ENCODE data around the gene ELFN1. TPM values are rescaled to one million over a fixed set of nuclear protein-coding genes. Genes with fewer than 3 reads are reported as not detected.

The ELFN1 gene
- total and polyA plus RNA-seq, 9 of the 15 experiments (the other 6 are each of a cell fraction or from before 2014, with no cell fraction given): 0.04 to 0.64 (median 0.18) TPM; not detected in 2

GRCh38 chr7:1674161-1675035 is 4.3 kb downstream of the ELFN1 start:
- peaks cover 38 to 57% of the 10 kb centered on the region in 2 experiments; a peak in 4 of 5 replicates for H3K27me3 ChIP-seq (ENCODE audit: control insufficient read depth in 2 of 2, insufficient read depth in 2 of 2, low read length in 2 of 2)
- WGBS (ENCODE audit: insufficient coverage, low coverage, missing lambda C conversion rate): 5% methylated on average over 18 of the region's 21 CpGs

More at GRCh38 chr7:1674161-1675035, 4.3 kb downstream of the ELFN1 start:
- in situ Hi-C loops (cut with MboI): no loop called here
- no peak for ATAC-seq
- Histone ChIP-seq H3K4me3 (no peak overlapping the region), H2AFZ (ENCODE audit: low read depth, low read length) (no peak overlapping the region), H3K4me1 (replicated peaks in 1 of 2; ENCODE audit: control insufficient read depth in 2 of 2, insufficient read depth in 2 of 2, low read length in 2 of 2) (peaks cover 0 to 37% of the 10 kb centered on the region in 2 experiments; a peak in 2 of 5 replicates), H3K4me2 (ENCODE audit: insufficient read depth, low read length) (no peak overlapping the region), H3K9me3 (replicated peaks; ENCODE audit: control insufficient read depth, insufficient read depth, low read depth, low read length) (no peaks in the 10 kb centered on the region), H3K9ac (ENCODE audit: insufficient read depth in 1 of 2, low read depth in 2 of 2, low read length in 2 of 2) (no peak overlapping the region), H3K36me3 (ENCODE audit: control insufficient read depth, insufficient read depth, low read length) (no peaks in the 10 kb centered on the region), H3K79me2 (ENCODE audit: control insufficient read depth, insufficient read depth, low read length) (no peaks in the 10 kb centered on the region), H4K20me1 (replicated peaks; ENCODE audit: control insufficient read depth, insufficient read depth, low read length) (peaks cover 5% of the 10 kb centered on the region), H3K9me1 (ENCODE audit: control insufficient read depth, insufficient read depth, low read length) (no peaks in the 10 kb centered on the region), H3K27ac (ENCODE audit: extremely low read depth, low read depth, low read length) (no peak overlapping the region)
- intact Hi-C loops (cut with micrococcal nuclease): no loop called here
- ChIA-PET CTCF (ENCODE audit: low intra/inter-chr PET ratio) (no interaction called here), POLR2A (no interaction called here)
- no peak for TF ChIP-seq TCF7 (IDR thresholded peaks at IDR 0.05; ENCODE audit: borderline replicate concordance)
- TF ChIP-seq RB1 (IDR thresholded peaks at IDR 0.05; ENCODE audit: low read depth): no peak
- TF ChIP-seq RFX1 (IDR thresholded peaks at IDR 0.05): no peak
- TF ChIP-seq ZNF655 (CRISPR knock-in tag; IDR thresholded peaks at IDR 0.05): no peak
- FAIRE-seq: no peak
- no TSS peak for BruUV-seq (replicated peaks)
- no peak for DNase-seq (ENCODE audit: extremely low read depth in 1 of 4, low spot score in 3 of 4)
